Activated CD4-positive, alpha-beta T cell treated with anti-CD3 and anti-CD28 coated beads, Interleukin-2, amount 10 ng/mL, durations not matched to agents 7 days and 5 days (primary cell): ENCODE results near the gene SFRP4. TPM values are rescaled to one million over a fixed set of nuclear protein-coding genes. Genes with fewer than 3 reads are reported as not detected.
"Not testable (repeated sequence)": the region's sequence is repeated elsewhere in the genome, so short reads cannot be mapped to it uniquely, and the experiment has no call there.

ENCODE experiments used
- CTCF ChIA-PET: fragments of 350-600 bp; sonication (Branson Sonifier 250); formaldehyde crosslinking; loops from one replicate; lab custom pipeline; 2021; ENCODE audit warnings: antibody characterized with exemption; lab: Charles Lee
- POLR2A ChIA-PET: fragments of 350-600 bp; sonication (Branson Sonifier 250); formaldehyde crosslinking; loops from one replicate; lab custom pipeline; 2021; ENCODE audit warnings: antibody characterized with exemption; lab: Charles Lee
- DNase-seq: peaks from one replicate; pipeline ENCODE4 v3.0.0-alpha.2; 2020
- H3K27ac Mint-ChIP-seq: one replicate; pipeline ENCODE4 v1.8.0; 2021; ENCODE audit warnings: mild to moderate bottlenecking, moderate library complexity, mixed read lengths
- H3K27me3 Mint-ChIP-seq: one replicate; pipeline ENCODE4 v1.8.0; 2021; ENCODE audit warnings: mixed read lengths
- H3K36me3 Mint-ChIP-seq: one replicate; pipeline ENCODE4 v1.8.0; 2021; ENCODE audit warnings: low read depth, mixed read lengths
- H3K4me1 Mint-ChIP-seq: one replicate; pipeline ENCODE4 v1.8.0; 2021; ENCODE audit warnings: mixed read lengths
- H3K4me3 Mint-ChIP-seq: one replicate; pipeline ENCODE4 v1.8.0; 2021; ENCODE audit warnings: mild to moderate bottlenecking, moderate library complexity, mixed read lengths
- H3K9me3 Mint-ChIP-seq: one replicate; pipeline ENCODE4 v1.8.0; 2021; ENCODE audit warnings: mixed read lengths
- total RNA-seq, 2 experiments: library from RNA; stranded (reverse); gene quantifications; one replicate each; pipeline ENCODE4 v1.2.3, GENCODE V29; 2021

SFRP4 gene
- total RNA-seq = not detected

- H3K4me3 Mint-ChIP-seq = peak within 1 kb of the TSS; percentile 38
- ChIA-PET POLR2A (no interaction called here), CTCF (interaction anchor here (1.0 to 1.8 kb wide), 3 partner anchors 11 to 419 kb away, joined by 3 to 5 read pairs (median 4); no protein-coding TSS in a partner anchor)
- peaks cover 20% of the 10 kb centered on the region for H3K4me1 Mint-ChIP-seq
- H3K27ac Mint-ChIP-seq = no peak within 1 kb of the TSS
- H3K9me3 Mint-ChIP-seq = no peaks in the 10 kb centered on the region
- H3K27me3 Mint-ChIP-seq = peaks cover 77% of the 10 kb centered on the region
- no peak for DNase-seq
- H3K36me3 Mint-ChIP-seq = no peaks in the 10 kb centered on the region
These were observed at the start of gene SFRP4 for GRCh38 chr7:37916673-37917660. Gene SFRP4 (minus strand): TSS chr7:37916817. CDS start chr7:37916537, 280 bp downstream.

GRCh38 chr7:37964196-37964595 lies 47.6 kb upstream of the SFRP4 start:
- H3K27ac Mint-ChIP-seq = no peak overlapping the region
- no peak for DNase-seq
- H3K9me3 Mint-ChIP-seq = no peaks in the 10 kb centered on the region
- ChIA-PET CTCF (no interaction called here), POLR2A (no interaction called here)
- H3K4me3 Mint-ChIP-seq = no peak overlapping the region
- H3K36me3 Mint-ChIP-seq = no peaks in the 10 kb centered on the region
- H3K27me3 Mint-ChIP-seq = no peaks in the 10 kb centered on the region
- H3K4me1 Mint-ChIP-seq = no peaks in the 10 kb centered on the region

- Mint-ChIP-seq H3K27me3 (no peaks in the 10 kb centered on the region), H3K4me1 (no peaks in the 10 kb centered on the region), H3K9me3 (no peaks in the 10 kb centered on the region), H3K36me3 (no peaks in the 10 kb centered on the region), H3K27ac (no peak overlapping the region), H3K4me3 (no peak overlapping the region)
- POLR2A ChIA-PET = no interaction called here
- no peak for DNase-seq
- CTCF ChIA-PET = no interaction called here
These were observed 44.6 kb upstream of the SFRP4 start for GRCh38 chr7:37961251-37961650.

- ChIA-PET CTCF (no interaction called here), POLR2A (no interaction called here)
- Mint-ChIP-seq H3K9me3 (no peaks in the 10 kb centered on the region), H3K27me3 (no peaks in the 10 kb centered on the region), H3K27ac (no peak overlapping the region), H3K4me3 (no peak overlapping the region), H3K4me1 (no peaks in the 10 kb centered on the region), H3K36me3 (no peaks in the 10 kb centered on the region)
- DNase-seq = no peak
These were observed 43.9 kb upstream of the SFRP4 start for GRCh38 chr7:37960483-37960882.

DNA sequence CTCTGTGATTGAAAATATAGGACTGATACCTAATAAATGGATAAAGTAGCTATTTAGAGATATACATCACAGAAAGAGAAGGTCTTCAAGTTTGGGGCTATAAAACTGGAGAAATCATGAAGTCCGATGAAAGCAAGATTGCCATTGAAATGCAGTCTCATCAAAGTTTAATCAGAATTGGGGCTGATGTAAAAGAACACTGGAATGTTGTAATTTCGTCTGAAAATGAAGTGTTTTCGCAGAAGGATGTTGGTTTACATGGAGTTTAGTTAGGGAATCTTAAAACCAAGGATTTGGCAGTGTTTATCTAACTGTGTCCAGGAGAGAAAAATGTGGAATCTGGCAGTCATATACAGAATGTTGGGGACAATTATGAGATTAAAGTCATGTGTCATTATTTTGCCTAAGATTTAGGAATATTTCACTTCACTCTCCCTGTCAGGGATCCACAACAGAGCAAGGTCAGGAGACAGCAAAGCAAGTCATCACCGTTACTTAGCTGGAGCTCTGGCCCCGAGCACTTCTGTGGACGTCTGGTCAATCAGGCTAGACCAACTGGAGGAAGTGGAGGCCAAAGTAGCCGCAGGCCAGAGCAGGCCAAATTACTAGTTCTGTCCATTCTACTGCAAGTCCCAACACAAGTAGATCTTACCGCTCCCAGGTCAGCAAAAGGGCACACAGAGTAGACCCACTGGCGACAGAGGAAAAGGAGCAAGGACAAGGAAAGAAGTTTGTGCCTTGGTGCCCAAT lies 40.8 kb upstream of the SFRP4 start:
- Mint-ChIP-seq H3K4me3 (no peak overlapping the region), H3K36me3 (no peaks in the 10 kb centered on the region), H3K27ac (no peak overlapping the region), H3K9me3 (no peaks in the 10 kb centered on the region), H3K27me3 (no peaks in the 10 kb centered on the region), H3K4me1 (no peaks in the 10 kb centered on the region)
- DNase-seq = no peak
- POLR2A ChIA-PET = no interaction called here
- CTCF ChIA-PET = no interaction called here

DNA sequence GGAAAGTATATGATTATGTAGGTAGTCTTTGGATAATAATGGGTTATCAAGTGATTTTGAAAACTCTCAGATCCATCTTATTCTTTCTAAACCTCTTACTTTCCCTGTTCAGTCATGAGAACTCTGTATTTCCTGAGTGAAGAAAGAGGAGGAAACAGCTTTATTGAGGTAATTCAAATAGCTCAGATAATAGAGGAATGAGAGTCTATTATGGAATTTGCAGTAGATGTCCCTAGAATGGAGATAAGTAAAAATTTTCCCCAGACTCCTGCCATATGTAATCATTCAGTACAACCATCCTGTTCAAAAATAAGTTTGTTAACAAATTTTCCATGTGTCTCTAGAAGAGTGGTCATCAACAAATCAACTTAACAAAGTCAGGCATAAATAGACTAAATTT lies 40.2 kb upstream of the SFRP4 start:
- no peaks in the 10 kb centered on the region for H3K9me3 Mint-ChIP-seq
- CTCF ChIA-PET = no interaction called here

GRCh38 chr7:37954217-37954616 lies 37.6 kb upstream of the SFRP4 start:
- H3K9me3 Mint-ChIP-seq, H3K4me3 Mint-ChIP-seq, CTCF ChIA-PET, DNase-seq, POLR2A ChIA-PET, H3K27ac Mint-ChIP-seq, H3K27me3 Mint-ChIP-seq, H3K4me1 Mint-ChIP-seq, H3K36me3 Mint-ChIP-seq: not testable (repeated sequence)

More for the DNA sequence above, 40.2 kb upstream of the SFRP4 start:
- H3K4me1 Mint-ChIP-seq = no peaks in the 10 kb centered on the region
- H3K27me3 Mint-ChIP-seq = no peaks in the 10 kb centered on the region
- H3K4me3 Mint-ChIP-seq = no peak overlapping the region
- H3K36me3 Mint-ChIP-seq = no peaks in the 10 kb centered on the region
- no peak for DNase-seq
- POLR2A ChIA-PET = no interaction called here
- H3K27ac Mint-ChIP-seq = no peak overlapping the region

DNA sequence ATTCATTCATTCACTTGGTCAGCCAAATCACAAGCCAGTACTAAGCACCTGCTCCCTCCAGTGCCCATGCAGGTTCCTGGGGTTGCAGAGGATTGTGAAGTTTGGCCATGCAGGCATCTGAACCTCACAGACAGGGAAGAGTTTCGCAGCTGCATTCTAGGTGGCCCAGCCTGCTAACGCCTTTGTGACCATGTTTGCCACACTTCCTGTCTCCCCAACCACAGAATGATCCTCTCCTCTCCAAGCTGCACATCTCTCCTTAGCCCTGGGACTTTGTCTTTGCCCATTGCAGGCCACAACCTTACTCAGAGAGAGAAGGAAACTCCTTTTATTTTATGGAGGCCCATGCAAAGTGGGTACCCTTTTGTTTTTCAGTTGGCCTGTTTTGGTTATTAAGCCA lies 35.6 kb upstream of the SFRP4 start:
- Mint-ChIP-seq H3K4me3 (no peak overlapping the region), H3K9me3 (no peaks in the 10 kb centered on the region), H3K27ac (no peak overlapping the region), H3K36me3 (no peaks in the 10 kb centered on the region), H3K4me1 (no peaks in the 10 kb centered on the region), H3K27me3 (no peaks in the 10 kb centered on the region)
- ChIA-PET POLR2A (no interaction called here), CTCF (no interaction called here)
- DNase-seq = no peak

GRCh38 chr7:37947941-37948210 lies 31.3 kb upstream of the SFRP4 start:
- Mint-ChIP-seq H3K9me3 (no peaks in the 10 kb centered on the region), H3K4me1 (no peaks in the 10 kb centered on the region), H3K27me3 (no peaks in the 10 kb centered on the region), H3K4me3 (no peak overlapping the region), H3K27ac (no peak overlapping the region), H3K36me3 (no peaks in the 10 kb centered on the region)
- CTCF ChIA-PET = interaction anchor here (0.6 kb wide), 1 partner anchor 52 kb away, joined by 3 read pairs; no protein-coding TSS in a partner anchor
- POLR2A ChIA-PET = no interaction called here
- DNase-seq = no peak

- Mint-ChIP-seq H3K4me3 (no peak overlapping the region), H3K27me3 (no peaks in the 10 kb centered on the region), H3K36me3 (no peaks in the 10 kb centered on the region), H3K27ac (no peak overlapping the region), H3K9me3 (no peaks in the 10 kb centered on the region), H3K4me1 (no peaks in the 10 kb centered on the region)
- ChIA-PET POLR2A (no interaction called here), CTCF (interaction anchor here (0.6 kb wide), 1 partner anchor 53 kb away, joined by 3 read pairs; no protein-coding TSS in a partner anchor)
- DNase-seq = no peak
These were observed 30.7 kb upstream of the SFRP4 start for GRCh38 chr7:37947138-37947940.

DNA sequence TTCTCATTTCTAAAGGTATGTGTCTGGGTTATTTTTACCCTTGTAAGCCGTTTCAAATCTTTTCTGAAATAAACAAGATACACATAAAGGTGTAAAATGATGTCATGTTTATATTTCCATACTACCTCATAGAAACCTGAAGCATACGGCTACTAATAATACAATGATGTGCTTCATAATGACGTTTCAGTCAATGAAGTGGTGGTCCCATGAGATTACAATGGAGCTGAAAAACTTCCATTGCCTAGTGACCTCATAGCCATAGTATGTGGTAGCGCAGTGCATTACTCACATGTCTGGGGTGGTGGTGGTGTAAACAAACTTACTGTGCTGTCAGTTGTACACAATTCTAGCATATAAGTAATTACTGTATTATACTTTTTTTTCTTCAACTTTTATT lies 28.7 kb upstream of the SFRP4 start:
- DNase-seq = no peak
- no peaks in the 10 kb centered on the region for H3K9me3 Mint-ChIP-seq
- no peak overlapping the region for H3K27ac Mint-ChIP-seq
- POLR2A ChIA-PET = no interaction called here
- H3K36me3 Mint-ChIP-seq = no peaks in the 10 kb centered on the region
- H3K27me3 Mint-ChIP-seq = no peaks in the 10 kb centered on the region
- CTCF ChIA-PET = no interaction called here
- H3K4me1 Mint-ChIP-seq = no peaks in the 10 kb centered on the region
- no peak overlapping the region for H3K4me3 Mint-ChIP-seq

- Mint-ChIP-seq H3K4me3 (no peak overlapping the region), H3K4me1 (no peaks in the 10 kb centered on the region), H3K36me3 (no peaks in the 10 kb centered on the region), H3K27ac (no peak overlapping the region), H3K27me3 (no peaks in the 10 kb centered on the region), H3K9me3 (no peaks in the 10 kb centered on the region)
- no peak for DNase-seq
- ChIA-PET CTCF (no interaction called here), POLR2A (no interaction called here)
These were observed 28.1 kb upstream of the SFRP4 start for GRCh38 chr7:37944737-37945054.
